Neuron (in vitro differentiated cells): Measurements from ENCODE around the gene TMEM176B.
"Not testable (repeated sequence)": the region's sequence is repeated elsewhere in the genome, so short reads cannot be mapped to it uniquely, and the experiment has no call there.

Experiments
- H2AFZ ChIP-seq: one replicate; pipeline ENCODE4 v1.6.1; 2013; ENCODE audit warnings: low read depth, mild to moderate bottlenecking, inconsistent platforms, low read length, moderate library complexity
- H3K27me3 ChIP-seq: one replicate; pipeline ENCODE4 v1.6.1; 2013; ENCODE audit warnings: low read length; ENCODE audit not compliant: insufficient read depth
- H3K36me3 ChIP-seq: one replicate; pipeline ENCODE4 v1.6.1; 2013; ENCODE audit warnings: low read length; ENCODE audit not compliant: insufficient read depth
- H3K4me1 ChIP-seq: one replicate; pipeline ENCODE4 v1.6.1; 2013; ENCODE audit warnings: low read length; ENCODE audit not compliant: insufficient read depth
- H3K4me3 ChIP-seq: 2 replicates; pipeline ENCODE4 v1.5.1; 2013; ENCODE audit warnings: mild to moderate bottlenecking, low read length, moderate library complexity
- H3K9me3 ChIP-seq: one replicate; pipeline ENCODE4 v1.6.1; 2013; ENCODE audit warnings: low read length

TMEM176B gene

GRCh38 chr7:150807616-150808438 is 7.7 kb upstream of the TMEM176B start:
- not testable (repeated sequence) for H3K9me3 ChIP-seq, H3K36me3 ChIP-seq, H3K4me3 ChIP-seq, H3K27me3 ChIP-seq, H2AFZ ChIP-seq, H3K4me1 ChIP-seq

GRCh38 chr7:150806863-150807262 is 6.7 kb upstream of the TMEM176B start:
- H3K27me3 ChIP-seq: peaks cover 18% of the 10 kb centered on the region
- no peak overlapping the region for H2AFZ ChIP-seq

GRCh38 chr7:150806454-150806853 is 6.3 kb upstream of the TMEM176B start:
- Histone ChIP-seq H3K36me3 (no peaks in the 10 kb centered on the region), H2AFZ (no peak overlapping the region), H3K27me3 (peaks cover 22% of the 10 kb centered on the region), H3K4me3 (no peak overlapping the region), H3K9me3 (peaks cover 2% of the 10 kb centered on the region), H3K4me1 (no peaks in the 10 kb centered on the region)

More at GRCh38 chr7:150806863-150807262, 6.7 kb upstream of the TMEM176B start:
- Histone ChIP-seq H3K36me3 (no peaks in the 10 kb centered on the region), H3K9me3 (peaks cover 2% of the 10 kb centered on the region), H3K4me3 (no peak overlapping the region), H3K4me1 (no peaks in the 10 kb centered on the region)

GRCh38 chr7:150805864-150806263 is 5.7 kb upstream of the TMEM176B start:
- Histone ChIP-seq H3K4me1 (no peaks in the 10 kb centered on the region), H3K9me3 (peaks cover 2% of the 10 kb centered on the region), H3K4me3 (no peak overlapping the region), H2AFZ (no peak overlapping the region), H3K36me3 (no peaks in the 10 kb centered on the region), H3K27me3 (peaks cover 28% of the 10 kb centered on the region)

- peaks cover 5% of the 10 kb centered on the region for H3K9me3 ChIP-seq
- no peaks in the 10 kb centered on the region for H3K4me1 ChIP-seq
- H2AFZ ChIP-seq: no peak overlapping the region
- no peaks in the 10 kb centered on the region for H3K36me3 ChIP-seq
- H3K4me3 ChIP-seq: no peak overlapping the region
- peaks cover 38% of the 10 kb centered on the region for H3K27me3 ChIP-seq
Observed at GRCh38 chr7:150804802-150805201, 4.6 kb upstream of the TMEM176B start.

- no peaks in the 10 kb centered on the region for H3K4me1 ChIP-seq
- no peaks in the 10 kb centered on the region for H3K36me3 ChIP-seq
- peaks cover 6% of the 10 kb centered on the region for H3K9me3 ChIP-seq
- no peak overlapping the region for H3K4me3 ChIP-seq
- H2AFZ ChIP-seq: no peak overlapping the region
- peaks cover 52% of the 10 kb centered on the region for H3K27me3 ChIP-seq
Observed at GRCh38 chr7:150803161-150803860, 3.1 kb upstream of the TMEM176B start.

- peaks cover 55% of the 10 kb centered on the region for H3K27me3 ChIP-seq
- H3K36me3 ChIP-seq: no peaks in the 10 kb centered on the region
- H3K4me1 ChIP-seq: no peaks in the 10 kb centered on the region
- peaks cover 6% of the 10 kb centered on the region for H3K9me3 ChIP-seq
- no peak overlapping the region for H3K4me3 ChIP-seq
- H2AFZ ChIP-seq: no peak overlapping the region
Observed at GRCh38 chr7:150801946-150802771, 2.0 kb upstream of the TMEM176B start.

- Histone ChIP-seq H3K4me3 (no peak overlapping the region), H3K4me1 (no peaks in the 10 kb centered on the region), H2AFZ (no peak overlapping the region), H3K36me3 (no peaks in the 10 kb centered on the region), H3K27me3 (peaks cover 55% of the 10 kb centered on the region), H3K9me3 (peaks cover 6% of the 10 kb centered on the region)
Observed at GRCh38 chr7:150801242-150801945, 1.2 kb upstream of the TMEM176B start.

GRCh38 chr7:150800581-150801241 is 547 bp upstream of the TMEM176B start, which contains the start of gene TMEM176A:
TMEM176A (plus strand) TSS chr7:150800769; CDS start chr7:150801551, 782 bp downstream.
- Histone ChIP-seq H3K36me3 (no peaks in the 10 kb centered on the region), H3K4me1 (no peaks in the 10 kb centered on the region), H3K9me3 (peaks cover 4% of the 10 kb centered on the region), H3K27me3 (peaks cover 55% of the 10 kb centered on the region), H2AFZ (peak within 1 kb of the TSS; percentile 30), H3K4me3 (no peak within 1 kb of the TSS)

- H2AFZ ChIP-seq: no peak overlapping the region
- peaks cover 55% of the 10 kb centered on the region for H3K27me3 ChIP-seq
- H3K4me1 ChIP-seq: no peaks in the 10 kb centered on the region
- H3K9me3 ChIP-seq: peaks cover 4% of the 10 kb centered on the region
- H3K4me3 ChIP-seq: no peak overlapping the region
- no peaks in the 10 kb centered on the region for H3K36me3 ChIP-seq
Observed at GRCh38 chr7:150799156-150799555, 1.0 kb downstream of the TMEM176B start.

GRCh38 chr7:150797661-150798060 is 2.5 kb downstream of the TMEM176B start:
- Histone ChIP-seq H3K4me3 (no peak overlapping the region), H2AFZ (no peak overlapping the region), H3K27me3 (peaks cover 45% of the 10 kb centered on the region), H3K9me3 (peaks cover 4% of the 10 kb centered on the region), H3K36me3 (no peaks in the 10 kb centered on the region), H3K4me1 (no peaks in the 10 kb centered on the region)
